Ectodermal cell (in vitro differentiated cells): ENCODE results near the gene ITSN1.
A peak's percentile ranks its signal among the peaks of the same experiment; 100 is the strongest.

ENCODE experiments used
- H3K27ac ChIP-seq: 2 replicates; pipeline ENCODE4 v1.7.0; 2013; ENCODE audit warnings: mild to moderate bottlenecking, low read depth, low read length; ENCODE audit not compliant: insufficient read depth, poor library complexity, severe bottlenecking
- H3K27me3 ChIP-seq: 2 replicates; pipeline ENCODE4 v1.7.0; 2013; ENCODE audit warnings: mild to moderate bottlenecking, low read length; ENCODE audit not compliant: insufficient read depth, control insufficient read depth, poor library complexity, severe bottlenecking
- H3K36me3 ChIP-seq: one replicate; pipeline ENCODE4 v1.7.0; 2013; ENCODE audit warnings: low read length; ENCODE audit not compliant: control insufficient read depth, insufficient read depth
- H3K4me1 ChIP-seq: one replicate; pipeline ENCODE4 v1.7.0; 2013; ENCODE audit warnings: low read length; ENCODE audit not compliant: control insufficient read depth, insufficient read depth
- H3K4me3 ChIP-seq: 2 replicates; pipeline ENCODE4 v1.7.0; 2013; ENCODE audit warnings: low read depth, low read length, control low read depth; ENCODE audit not compliant: insufficient read depth
- H3K9me3 ChIP-seq: 2 replicates; pipeline ENCODE4 v1.7.0; 2013; ENCODE audit warnings: mild to moderate bottlenecking, low read length, moderate library complexity; ENCODE audit not compliant: control insufficient read depth
- WGBS, 2 experiments: methylation state at CpG; one replicate each; pipeline ENCODE4 v1.1.7; 2013; ENCODE audit warnings: missing lambda C conversion rate in 2 of 2; 5-methylcytosine and 5-hydroxymethylcytosine counted together

ITSN1 gene

DNA sequence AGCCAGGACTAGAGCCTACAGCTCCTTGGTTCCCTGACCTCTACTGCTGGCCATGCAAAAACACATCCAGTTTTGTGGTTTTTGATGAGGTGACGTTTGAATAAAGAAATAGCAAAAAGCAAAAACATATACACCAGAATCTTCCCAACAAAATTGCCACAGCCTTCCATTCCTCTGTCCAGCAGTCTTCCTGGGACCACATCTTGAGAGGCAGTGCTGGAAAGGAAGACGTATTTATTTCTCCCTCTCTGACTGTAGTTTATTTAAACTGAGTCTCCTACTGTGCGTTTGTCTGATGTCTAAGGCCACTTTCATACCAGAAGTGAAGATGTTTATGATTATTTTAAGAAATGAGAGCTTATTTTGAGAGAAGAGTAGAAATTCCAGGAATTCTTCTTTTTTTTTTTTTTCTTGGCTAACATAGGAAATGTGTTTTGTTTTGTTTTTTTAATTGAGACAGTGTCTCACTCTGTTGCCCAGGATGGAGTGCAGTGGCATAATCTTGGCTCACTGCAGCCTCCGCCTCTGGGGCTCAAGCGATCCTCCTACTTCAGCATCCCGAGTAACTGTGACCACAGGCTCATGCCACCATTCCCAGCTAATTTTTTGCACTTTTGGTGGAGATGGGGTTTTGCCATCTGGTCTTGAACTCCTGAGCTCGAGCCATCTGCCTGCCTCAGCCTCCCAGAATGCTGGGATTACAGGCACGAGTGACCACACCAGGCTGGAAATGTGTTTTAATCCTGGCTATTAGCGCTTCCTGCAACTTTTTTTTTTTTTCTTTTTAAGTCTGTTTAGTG is 118.5 kb downstream of the ITSN1 start:
- peaks cover 6% of the 10 kb centered on the region for H3K36me3 ChIP-seq
- no peak overlapping the region for H3K4me3 ChIP-seq
- H3K9me3 ChIP-seq, result no peaks in the 10 kb centered on the region
- peak overlapping the region; percentile 61 for H3K27ac ChIP-seq
- WGBS, 2 experiments, result 86 to 87% methylated on average over 8 to 9 of the region's 9 CpGs
- H3K4me1 ChIP-seq, result no peaks in the 10 kb centered on the region
- H3K27me3 ChIP-seq, result no peaks in the 10 kb centered on the region

DNA sequence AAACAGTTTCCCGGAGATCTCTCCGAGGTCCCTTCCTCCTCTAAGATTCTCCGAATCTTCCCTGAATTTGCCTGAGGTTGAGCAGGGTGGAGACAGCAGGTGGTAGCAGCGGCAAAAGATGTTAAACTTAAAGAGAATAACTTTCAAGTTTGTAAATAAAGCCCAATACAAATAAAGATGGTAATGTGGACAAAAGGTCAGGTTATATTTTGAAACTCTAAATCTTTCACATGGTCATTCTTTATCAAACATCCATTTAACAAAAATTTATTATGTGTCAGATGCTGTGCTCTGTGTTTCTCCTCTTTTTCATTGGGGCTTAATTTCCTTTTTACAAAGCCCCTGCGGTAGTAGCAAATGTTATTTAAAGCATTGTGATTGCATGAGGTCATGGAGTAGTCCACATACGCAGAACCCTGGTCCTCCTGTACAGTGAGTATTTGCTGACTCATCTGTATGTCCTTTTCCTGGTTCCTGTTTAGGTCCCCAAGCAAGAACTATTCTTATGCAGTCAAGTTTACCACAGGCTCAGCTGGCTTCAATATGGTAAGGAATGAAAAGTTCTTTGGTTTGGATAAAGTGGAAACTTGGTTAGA is 119.2 kb downstream of the ITSN1 start:
- H3K27ac ChIP-seq, result peak overlapping the region; percentile 61

GRCh38 chr21:33762803-33763581 is 120.7 kb downstream of the ITSN1 start:
- H3K4me3 ChIP-seq, result no peak overlapping the region
- WGBS, 2 experiments, result 93 to 96% methylated on average over 8 of the region's 9 CpGs
- H3K27me3 ChIP-seq, result no peaks in the 10 kb centered on the region
- H3K36me3 ChIP-seq, result peaks cover 16% of the 10 kb centered on the region
- H3K9me3 ChIP-seq, result no peaks in the 10 kb centered on the region
- no peaks in the 10 kb centered on the region for H3K4me1 ChIP-seq
- H3K27ac ChIP-seq, result no peak overlapping the region

More for the DNA sequence above, 119.2 kb downstream of the ITSN1 start:
- Histone ChIP-seq H3K4me1 (no peaks in the 10 kb centered on the region), H3K27me3 (no peaks in the 10 kb centered on the region), H3K36me3 (peaks cover 10% of the 10 kb centered on the region), H3K4me3 (no peak overlapping the region), H3K9me3 (no peaks in the 10 kb centered on the region)
- 85% methylated on average over 5 to 6 of the region's 6 CpGs for WGBS, 2 experiments

DNA sequence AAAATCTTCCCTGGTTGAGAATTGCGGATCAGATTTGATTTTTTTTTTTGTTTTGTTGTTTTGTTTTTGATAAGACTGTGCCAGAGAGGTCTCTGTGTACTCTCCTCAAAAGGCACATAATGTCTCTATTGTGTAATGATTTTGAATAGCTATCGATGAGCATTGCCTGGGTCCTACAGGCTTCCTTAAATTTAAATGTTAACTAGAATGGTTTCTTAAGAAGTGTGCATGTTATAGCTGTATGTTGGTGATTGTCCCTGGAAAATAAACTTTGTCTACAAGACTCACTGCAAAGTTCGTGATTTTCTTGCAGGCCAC is 121.2 kb downstream of the ITSN1 start:
- no peak overlapping the region for H3K4me3 ChIP-seq
- peaks cover 14% of the 10 kb centered on the region for H3K36me3 ChIP-seq
- 94 to 96% methylated on average over 3 of the region's 3 CpGs for WGBS, 2 experiments
- no peak overlapping the region for H3K27ac ChIP-seq
- H3K27me3 ChIP-seq, result no peaks in the 10 kb centered on the region
- no peaks in the 10 kb centered on the region for H3K9me3 ChIP-seq
- no peaks in the 10 kb centered on the region for H3K4me1 ChIP-seq

GRCh38 chr21:33767236-33767635 is 124.9 kb downstream of the ITSN1 start:
- H3K9me3 ChIP-seq, result no peaks in the 10 kb centered on the region
- no peaks in the 10 kb centered on the region for H3K4me1 ChIP-seq
- H3K4me3 ChIP-seq, result no peak overlapping the region
- no peaks in the 10 kb centered on the region for H3K27me3 ChIP-seq
- H3K27ac ChIP-seq, result no peak overlapping the region
- peaks cover 34% of the 10 kb centered on the region for H3K36me3 ChIP-seq
- 90 to 97% methylated on average over 1 of the region's 1 CpG for WGBS, 2 experiments

DNA sequence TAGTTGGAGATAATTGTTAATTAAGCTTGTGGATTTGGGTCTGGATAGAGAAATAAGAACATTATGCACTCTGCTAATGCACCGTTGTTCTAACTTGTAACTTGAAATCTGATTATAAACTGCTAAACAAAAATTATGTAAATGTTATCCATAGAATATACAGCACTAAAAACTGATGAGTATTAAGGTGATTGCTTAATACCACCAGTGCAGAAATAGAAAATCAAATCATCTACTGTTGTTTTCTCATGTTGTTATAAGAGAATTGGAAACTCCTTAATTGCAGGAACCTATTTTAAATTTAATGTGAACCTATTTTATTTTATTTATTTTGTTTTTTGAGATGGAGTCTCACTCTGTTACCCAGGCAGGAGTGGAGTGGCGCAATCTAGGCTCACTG is 125.7 kb downstream of the ITSN1 start:
- 95 to 100% methylated on average over 1 of the region's 2 CpGs for WGBS, 2 experiments
- H3K27ac ChIP-seq, result no peak overlapping the region
- peaks cover 41% of the 10 kb centered on the region for H3K36me3 ChIP-seq
- H3K9me3 ChIP-seq, result no peaks in the 10 kb centered on the region
- H3K27me3 ChIP-seq, result no peaks in the 10 kb centered on the region
- no peaks in the 10 kb centered on the region for H3K4me1 ChIP-seq
- no peak overlapping the region for H3K4me3 ChIP-seq

GRCh38 chr21:33769057-33769456 is 126.8 kb downstream of the ITSN1 start:
- no peaks in the 10 kb centered on the region for H3K27me3 ChIP-seq
- H3K4me1 ChIP-seq, result no peaks in the 10 kb centered on the region
- H3K9me3 ChIP-seq, result no peaks in the 10 kb centered on the region
- H3K27ac ChIP-seq, result no peak overlapping the region
- WGBS, 2 experiments, result 100% methylated on average over 1 of the region's 1 CpG; no CpG with 5 or more reads in 1 of the 2 experiments
- H3K4me3 ChIP-seq, result no peak overlapping the region
- peaks cover 46% of the 10 kb centered on the region for H3K36me3 ChIP-seq

- H3K4me3 ChIP-seq, result no peak overlapping the region
- no peaks in the 10 kb centered on the region for H3K4me1 ChIP-seq
- H3K36me3 ChIP-seq, result peaks cover 57% of the 10 kb centered on the region
- no peak overlapping the region for H3K27ac ChIP-seq
- no peaks in the 10 kb centered on the region for H3K9me3 ChIP-seq
- H3K27me3 ChIP-seq, result no peaks in the 10 kb centered on the region
- 93% methylated on average over 3 of the region's 3 CpGs for WGBS, 2 experiments
Measured at GRCh38 chr21:33770542-33770941, 128.2 kb downstream of the ITSN1 start.

DNA sequence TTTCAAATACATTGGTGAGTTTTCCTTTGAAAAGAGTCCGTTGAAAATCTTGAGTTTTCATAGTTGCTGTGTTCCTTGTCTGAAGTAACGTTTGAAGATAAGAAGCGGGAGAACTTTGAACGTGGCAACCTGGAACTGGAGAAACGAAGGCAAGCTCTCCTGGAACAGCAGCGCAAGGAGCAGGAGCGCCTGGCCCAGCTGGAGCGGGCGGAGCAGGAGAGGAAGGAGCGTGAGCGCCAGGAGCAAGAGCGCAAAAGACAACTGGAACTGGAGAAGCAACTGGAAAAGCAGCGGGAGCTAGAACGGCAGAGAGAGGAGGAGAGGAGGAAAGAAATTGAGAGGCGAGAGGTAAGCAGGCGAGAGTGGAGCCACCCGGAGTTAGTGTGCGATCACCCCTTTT is 129.7 kb downstream of the ITSN1 start:
- WGBS, 2 experiments, result 96% methylated on average over 18 of the region's 18 CpGs
- Histone ChIP-seq H3K9me3 (no peaks in the 10 kb centered on the region), H3K4me3 (no peak overlapping the region), H3K36me3 (peaks cover 54% of the 10 kb centered on the region), H3K27me3 (no peaks in the 10 kb centered on the region), H3K4me1 (no peaks in the 10 kb centered on the region), H3K27ac (no peak overlapping the region)

DNA sequence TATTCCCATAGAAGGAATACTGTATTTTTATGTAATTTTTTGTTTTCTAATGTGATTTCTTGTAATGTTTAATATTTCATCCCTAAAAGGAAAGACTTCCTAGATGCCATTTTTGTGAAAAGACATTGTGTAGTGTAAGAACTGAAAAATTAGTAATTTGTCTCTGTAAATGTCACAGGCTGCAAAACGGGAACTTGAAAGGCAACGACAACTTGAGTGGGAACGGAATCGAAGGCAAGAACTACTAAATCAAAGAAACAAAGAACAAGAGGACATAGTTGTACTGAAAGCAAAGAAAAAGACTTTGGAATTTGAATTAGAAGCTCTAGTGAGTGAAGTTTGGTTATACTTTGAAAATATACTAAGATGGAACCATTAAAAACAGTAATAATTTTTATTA is 132.2 kb downstream of the ITSN1 start:
- Histone ChIP-seq H3K27ac (no peak overlapping the region), H3K4me1 (no peaks in the 10 kb centered on the region), H3K9me3 (no peaks in the 10 kb centered on the region), H3K27me3 (no peaks in the 10 kb centered on the region), H3K4me3 (no peak overlapping the region), H3K36me3 (peaks cover 52% of the 10 kb centered on the region)
- 97% methylated on average over 4 of the region's 4 CpGs for WGBS, 2 experiments
